HUES48 (cell line): ENCODE data around the gene NELFB.
A peak's percentile ranks its signal among the peaks of the same experiment; 100 is the strongest.

Experiments used
- H3K27ac ChIP-seq: one replicate; pipeline ENCODE4 v1.7.0; 2013; ENCODE audit warnings: low read depth, low read length, inconsistent platforms
- H3K27me3 ChIP-seq: 2 replicates; pipeline ENCODE4 v1.6.1; 2013; ENCODE audit warnings: mild to moderate bottlenecking, low read length; ENCODE audit not compliant: control insufficient read depth, insufficient read depth
- H3K36me3 ChIP-seq: 2 replicates; pipeline ENCODE4 v1.6.1; 2013; ENCODE audit warnings: low read length; ENCODE audit not compliant: control insufficient read depth, insufficient read depth
- H3K4me1 ChIP-seq: 2 replicates; pipeline ENCODE4 v1.6.1; 2013; ENCODE audit warnings: mild to moderate bottlenecking, low read length; ENCODE audit not compliant: control insufficient read depth, insufficient read depth
- H3K4me3 ChIP-seq: 2 replicates; pipeline ENCODE4 v1.5.1; 2013; ENCODE audit warnings: mild to moderate bottlenecking, low read depth, low read length
- H3K9ac ChIP-seq: 2 replicates; pipeline ENCODE4 v1.6.1; 2013; ENCODE audit warnings: mild to moderate bottlenecking, low read depth, low read length, moderate library complexity
- H3K9me3 ChIP-seq: 2 replicates; pipeline ENCODE4 v1.6.1; 2013; ENCODE audit warnings: low read length; ENCODE audit not compliant: control insufficient read depth, insufficient read depth

The NELFB gene

DNA sequence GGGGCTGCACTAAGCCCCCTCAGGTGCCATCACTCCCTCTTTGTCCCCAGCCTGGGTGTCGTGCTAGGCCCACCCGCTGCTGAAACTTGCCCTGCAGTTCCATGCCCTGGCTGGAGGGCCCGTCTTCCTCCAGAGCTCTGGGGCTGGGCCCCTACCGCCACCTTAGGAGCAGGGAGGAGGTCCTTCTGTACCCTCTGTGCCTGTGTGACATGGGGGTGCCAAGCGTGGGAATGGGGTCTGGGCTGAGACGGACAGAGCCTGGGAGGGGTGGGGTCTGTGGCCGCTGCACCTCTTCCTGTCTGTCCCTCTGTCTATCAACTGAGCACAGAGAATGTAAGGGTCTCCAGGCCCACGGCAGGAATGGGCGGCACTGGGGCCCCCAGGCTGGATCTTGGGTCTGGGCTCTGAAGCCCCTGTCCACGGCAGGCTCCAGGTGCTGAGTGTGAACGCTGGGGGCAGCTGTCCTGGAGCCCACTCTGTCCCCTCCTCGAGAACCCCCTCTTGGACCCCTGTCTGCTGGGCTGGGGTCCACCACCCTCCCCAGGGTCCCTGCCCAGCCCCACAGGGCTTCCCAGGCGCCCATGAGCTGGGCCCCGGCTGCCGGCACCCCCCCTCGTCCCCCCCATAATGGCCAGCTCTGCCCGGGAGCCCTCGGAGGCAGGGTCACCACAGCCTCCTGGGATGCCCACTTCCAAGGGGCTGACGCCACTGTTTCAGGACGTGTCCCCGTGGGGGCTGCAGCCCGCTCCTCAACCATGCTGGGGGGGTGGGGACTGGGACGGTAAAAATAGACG, 62.8 kb downstream of the NELFB start:
- H3K4me1 ChIP-seq, result peaks cover 5% of the 10 kb centered on the region
- H3K4me3 ChIP-seq, result no peak overlapping the region
- H3K9ac ChIP-seq, result no peak overlapping the region
- no peaks in the 10 kb centered on the region for H3K9me3 ChIP-seq
- no peak overlapping the region for H3K27ac ChIP-seq
- H3K36me3 ChIP-seq, result no peaks in the 10 kb centered on the region
- no peaks in the 10 kb centered on the region for H3K27me3 ChIP-seq

- Histone ChIP-seq H3K27me3 (no peaks in the 10 kb centered on the region), H3K27ac (no peak overlapping the region), H3K36me3 (no peaks in the 10 kb centered on the region), H3K4me1 (peaks cover 5% of the 10 kb centered on the region), H3K9me3 (no peaks in the 10 kb centered on the region), H3K9ac (no peak overlapping the region), H3K4me3 (no peak overlapping the region)
These were observed 63.5 kb downstream of the NELFB start for GRCh38 chr9:137318602-137319001.

DNA sequence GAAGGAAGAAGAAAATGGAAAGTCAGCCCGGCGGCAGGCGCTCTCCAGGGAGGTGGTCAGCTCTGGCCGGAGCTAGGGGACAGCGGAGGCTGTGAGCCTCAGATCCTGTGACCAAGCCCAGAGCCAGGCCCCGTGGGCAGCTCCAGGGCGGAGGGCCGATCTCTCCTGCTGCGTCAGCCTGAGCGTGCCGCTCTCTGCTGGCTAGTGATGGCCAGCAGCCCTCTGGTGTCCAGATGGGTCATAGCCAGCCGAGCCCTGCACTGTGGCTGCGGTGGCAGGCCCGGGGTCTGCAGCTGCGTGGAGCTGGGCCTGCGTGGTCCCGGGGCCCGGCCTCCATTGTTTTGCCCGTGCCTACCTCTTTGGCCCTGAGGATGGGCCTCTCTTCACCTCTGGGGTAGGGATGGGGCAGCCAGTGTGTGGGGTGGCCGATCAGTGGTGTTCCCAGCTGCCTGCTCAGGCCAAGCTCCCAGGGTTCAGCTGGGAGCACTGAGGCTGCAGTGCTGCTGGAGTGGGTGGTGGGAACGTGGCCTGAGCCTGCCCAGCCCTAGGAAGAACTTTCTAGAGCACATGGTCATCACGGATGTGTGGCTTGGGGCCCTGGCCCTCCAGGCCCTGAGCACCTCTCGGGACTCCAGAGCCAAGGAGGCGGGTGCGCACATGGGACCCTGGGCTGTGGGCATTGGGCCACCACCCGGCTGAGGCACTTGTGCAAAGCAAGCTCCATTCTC, 64.0 kb downstream of the NELFB start:
- H3K27ac ChIP-seq, result no peak overlapping the region
- H3K4me3 ChIP-seq, result no peak overlapping the region
- H3K4me1 ChIP-seq, result peaks cover 5% of the 10 kb centered on the region
- H3K9me3 ChIP-seq, result no peaks in the 10 kb centered on the region
- no peak overlapping the region for H3K9ac ChIP-seq
- H3K27me3 ChIP-seq, result no peaks in the 10 kb centered on the region
- H3K36me3 ChIP-seq, result no peaks in the 10 kb centered on the region

- Histone ChIP-seq H3K27me3 (no peaks in the 10 kb centered on the region), H3K27ac (no peak overlapping the region), H3K36me3 (no peaks in the 10 kb centered on the region), H3K9ac (no peak overlapping the region), H3K4me3 (no peak overlapping the region), H3K9me3 (no peaks in the 10 kb centered on the region), H3K4me1 (peaks cover 5% of the 10 kb centered on the region)
These were observed 64.8 kb downstream of the NELFB start for GRCh38 chr9:137319739-137320551.

DNA sequence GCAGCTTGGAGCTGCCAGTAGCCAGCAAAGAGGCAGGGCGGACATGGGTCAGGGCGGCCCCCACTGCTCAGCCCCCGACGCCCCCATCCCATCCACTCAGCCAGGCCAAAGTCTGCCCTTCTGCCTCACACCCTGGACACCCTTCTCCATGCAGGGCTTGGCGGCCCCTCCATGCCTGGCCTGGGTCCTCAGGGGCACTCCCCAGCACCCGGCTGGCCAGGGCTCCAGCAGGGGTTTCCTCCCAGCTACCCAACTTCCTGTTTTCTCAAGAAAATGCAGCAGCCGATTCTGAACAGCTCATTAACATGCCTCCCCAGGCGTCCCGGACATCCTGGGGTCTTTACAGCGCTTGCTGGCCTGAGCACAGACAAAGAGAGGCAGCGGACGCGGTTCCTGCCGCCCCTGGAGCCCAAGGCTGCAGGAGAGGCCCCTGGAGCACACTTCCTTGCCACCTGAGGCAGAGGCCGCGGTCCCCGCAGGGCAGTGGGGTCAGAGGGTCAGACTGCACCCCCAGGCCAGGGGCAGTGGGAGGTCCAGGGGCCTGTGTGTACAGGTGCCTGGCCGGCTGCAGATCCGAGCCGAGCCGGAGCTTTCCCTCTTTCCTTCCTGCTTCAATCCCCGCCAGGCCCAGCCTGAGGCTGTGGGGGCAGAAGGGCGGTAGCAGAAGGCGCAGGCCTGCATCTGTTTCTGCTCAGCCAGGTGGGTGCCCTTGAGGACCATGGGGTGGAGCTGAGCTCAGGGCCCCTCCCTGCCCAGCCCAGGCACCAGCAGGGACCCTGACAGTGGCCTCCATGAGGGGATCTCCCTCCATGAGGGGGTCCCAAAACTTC, 65.6 kb downstream of the NELFB start:
- H3K27me3 ChIP-seq, result no peaks in the 10 kb centered on the region
- H3K9me3 ChIP-seq, result no peaks in the 10 kb centered on the region
- H3K36me3 ChIP-seq, result no peaks in the 10 kb centered on the region
- 0 out of 2 replicates have a peak overlapping the region, but pooled peaks have one; percentile 24 for H3K9ac ChIP-seq
- H3K4me1 ChIP-seq, result peaks cover 5% of the 10 kb centered on the region
- H3K4me3 ChIP-seq, result no peak overlapping the region
- H3K27ac ChIP-seq, result peak overlapping the region; percentile 51

DNA sequence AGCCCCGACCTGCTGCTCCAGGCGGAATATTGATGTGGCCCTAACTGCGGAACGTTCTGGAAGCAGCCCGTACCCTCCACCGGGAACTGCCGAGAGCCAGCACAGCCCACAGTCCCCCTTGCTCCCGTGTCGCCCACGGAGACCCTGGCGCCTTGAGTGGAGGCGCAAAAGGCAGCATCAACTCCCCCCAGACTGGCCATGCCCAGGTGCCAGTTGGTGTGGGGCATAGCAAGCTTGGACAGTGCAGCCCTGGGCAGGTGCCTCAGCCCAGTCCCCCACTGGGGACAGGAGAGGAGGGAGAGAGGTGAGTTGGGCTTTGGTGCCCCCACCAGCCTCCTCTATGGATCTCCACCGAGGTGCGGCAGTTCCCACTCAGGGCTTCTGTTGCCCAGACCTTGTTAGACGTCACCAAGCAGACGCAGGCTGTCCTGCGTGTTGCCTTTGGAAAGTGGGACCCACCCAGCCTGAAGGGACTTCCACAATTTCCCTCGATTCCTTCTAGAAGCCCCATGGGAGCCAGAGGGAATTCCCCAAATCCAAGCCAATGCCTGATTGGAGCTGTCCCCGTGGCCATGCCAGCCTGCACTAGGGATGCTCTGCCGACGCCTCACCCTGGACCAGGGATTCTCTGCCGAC, 66.7 kb downstream of the NELFB start:
- Histone ChIP-seq H3K9me3 (no peaks in the 10 kb centered on the region; the same call in 1 of the 2 replicates), H3K4me3 (no peak overlapping the region), H3K4me1 (peaks cover 5% of the 10 kb centered on the region), H3K9ac (no peak overlapping the region), H3K27ac (no peak overlapping the region), H3K27me3 (no peaks in the 10 kb centered on the region), H3K36me3 (no peaks in the 10 kb centered on the region)
